ENCODE data around the gene SCN7A.

Gene SCN7A

GRCh38 chr2:166440313-166440712 lies 53.7 kb downstream of the SCN7A start:
- no peak for TF ChIP-seq CTCF (IDR thresholded peaks at IDR 0.05; ENCODE audit: extremely low read depth, insufficient read depth, missing control alignments)
- no peak for DNase-seq (ENCODE audit: low spot score)
- in situ Hi-C loops (cut with MboI; ENCODE audit: low pct_unique_long_range_greater_than_20kb, low sequenced_read_pairs, unreplicated experiment): no loop called here

GRCh38 chr2:166439078-166439477 lies 55.0 kb downstream of the SCN7A start:
- no peak for DNase-seq (ENCODE audit: low spot score)
- no peak for TF ChIP-seq CTCF (IDR thresholded peaks at IDR 0.05; ENCODE audit: extremely low read depth, insufficient read depth, missing control alignments)
- in situ Hi-C loops (cut with MboI; ENCODE audit: low pct_unique_long_range_greater_than_20kb, low sequenced_read_pairs, unreplicated experiment): no loop called here

- no peak for TF ChIP-seq CTCF (IDR thresholded peaks at IDR 0.05; ENCODE audit: extremely low read depth, insufficient read depth, missing control alignments)
- no peak for DNase-seq (ENCODE audit: low spot score)
- in situ Hi-C loops (cut with MboI; ENCODE audit: low pct_unique_long_range_greater_than_20kb, low sequenced_read_pairs, unreplicated experiment): no loop called here
Measured at GRCh38 chr2:166436976-166437375, 57.1 kb downstream of the SCN7A start.

GRCh38 chr2:166436189-166436588 lies 57.9 kb downstream of the SCN7A start:
- in situ Hi-C loops (cut with MboI; ENCODE audit: low pct_unique_long_range_greater_than_20kb, low sequenced_read_pairs, unreplicated experiment): no loop called here
- TF ChIP-seq CTCF (IDR thresholded peaks at IDR 0.05; ENCODE audit: extremely low read depth, insufficient read depth, missing control alignments): no peak
- no peak for DNase-seq (ENCODE audit: low spot score)

GRCh38 chr2:166434491-166434890 lies 59.6 kb downstream of the SCN7A start:
- no peak for DNase-seq (ENCODE audit: low spot score)
- no peak for TF ChIP-seq CTCF (IDR thresholded peaks at IDR 0.05; ENCODE audit: extremely low read depth, insufficient read depth, missing control alignments)
- in situ Hi-C loops (cut with MboI; ENCODE audit: low pct_unique_long_range_greater_than_20kb, low sequenced_read_pairs, unreplicated experiment): no loop called here

- DNase-seq (ENCODE audit: low spot score): no peak
- in situ Hi-C loops (cut with MboI; ENCODE audit: low pct_unique_long_range_greater_than_20kb, low sequenced_read_pairs, unreplicated experiment): no loop called here
- no peak for TF ChIP-seq CTCF (IDR thresholded peaks at IDR 0.05; ENCODE audit: extremely low read depth, insufficient read depth, missing control alignments)
Measured at GRCh38 chr2:166433457-166433856, 60.6 kb downstream of the SCN7A start.

GRCh38 chr2:166432331-166432730 lies 61.7 kb downstream of the SCN7A start:
- no peak for DNase-seq (ENCODE audit: low spot score)
- in situ Hi-C loops (cut with MboI; ENCODE audit: low pct_unique_long_range_greater_than_20kb, low sequenced_read_pairs, unreplicated experiment): no loop called here
- TF ChIP-seq CTCF (IDR thresholded peaks at IDR 0.05; ENCODE audit: extremely low read depth, insufficient read depth, missing control alignments): no peak
